Measurements from ENCODE around the gene MEMO1. TPM values are rescaled to one million over a fixed set of nuclear protein-coding genes. Genes with fewer than 3 reads are reported as not detected.
"Not testable (repeated sequence)": the region's sequence is repeated elsewhere in the genome, so short reads cannot be mapped to it uniquely, and the experiment has no call there.

Gene MEMO1
- polyA plus RNA-seq, 1 donor (not counting 4 experiments of a cell fraction or from before 2014, with no cell fraction given): 125 TPM

DNA sequence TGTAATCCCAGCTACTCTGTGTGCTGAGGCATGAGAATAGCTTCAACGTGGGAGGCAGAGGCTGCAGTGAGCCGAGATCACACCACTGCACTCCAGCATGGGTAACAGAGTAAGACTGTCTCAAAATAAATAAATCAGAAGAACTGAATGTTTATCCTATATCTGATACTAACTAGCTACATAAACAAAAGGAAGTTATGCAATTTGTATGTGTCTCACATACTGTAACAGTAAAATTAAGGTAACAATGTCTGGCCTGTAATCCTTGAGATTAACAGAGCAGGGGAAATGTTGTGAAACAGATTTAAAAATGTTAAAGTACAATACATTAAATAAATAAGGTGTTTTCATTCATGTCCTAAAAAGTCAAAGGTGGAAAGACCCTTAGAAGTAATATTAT, 150.8 kb downstream of the MEMO1 start:
- Histone ChIP-seq H3K79me2 (ENCODE audit: control insufficient read depth, insufficient read depth, low read length) (no peaks in the 10 kb centered on the region), H3K27me3 (ENCODE audit: control insufficient read depth, extremely low read depth, insufficient read depth, low read length) (no peaks in the 10 kb centered on the region), H3K36me3 (ENCODE audit: control insufficient read depth in 2 of 2, extremely low read depth in 1 of 2, insufficient read depth in 2 of 2, low read length in 2 of 2) (peaks cover 2 to 3% of the 10 kb centered on the region in 2 experiments), H3K9me1 (ENCODE audit: control insufficient read depth, extremely low read depth, insufficient read depth, low read length) (no peaks in the 10 kb centered on the region), H3K4me1 (ENCODE audit: control insufficient read depth, extremely low read depth, insufficient read depth, low read length) (no peaks in the 10 kb centered on the region), H2AFZ (ENCODE audit: control insufficient read depth, low read length) (no peak overlapping the region), H3K4me2 (ENCODE audit: control insufficient read depth, extremely low read depth, insufficient read depth, low read depth, low read length) (no peak overlapping the region), H3K9me3 (ENCODE audit: control insufficient read depth, low read depth, low read length) (no peaks in the 10 kb centered on the region), H3K4me3 (ENCODE audit: control insufficient read depth in 2 of 3, extremely low read depth in 1 of 3, insufficient read depth in 2 of 3, low read depth in 1 of 3, low read length in 3 of 3) (no peak overlapping the region), H4K20me1 (ENCODE audit: control insufficient read depth, extremely low read depth, insufficient read depth, low read length) (no peaks in the 10 kb centered on the region), H3K27ac (ENCODE audit: control insufficient read depth, insufficient read depth, low read length) (no peak overlapping the region), H3K9ac (ENCODE audit: control insufficient read depth, extremely low read depth, insufficient read depth, low read length) (no peak overlapping the region)
- FAIRE-seq (no peak), DNase-seq (ENCODE audit: low read depth, low spot score) (no peak)
- dilution Hi-C loops (cut with MboI; ENCODE audit: extremely low pct_ligation_motif_present, low sequenced_read_pairs): no loop called here
- TF ChIP-seq EZH2 (IDR thresholded peaks at IDR 0.05; ENCODE audit: low read length): no peak
- TF ChIP-seq, protein P1, sequence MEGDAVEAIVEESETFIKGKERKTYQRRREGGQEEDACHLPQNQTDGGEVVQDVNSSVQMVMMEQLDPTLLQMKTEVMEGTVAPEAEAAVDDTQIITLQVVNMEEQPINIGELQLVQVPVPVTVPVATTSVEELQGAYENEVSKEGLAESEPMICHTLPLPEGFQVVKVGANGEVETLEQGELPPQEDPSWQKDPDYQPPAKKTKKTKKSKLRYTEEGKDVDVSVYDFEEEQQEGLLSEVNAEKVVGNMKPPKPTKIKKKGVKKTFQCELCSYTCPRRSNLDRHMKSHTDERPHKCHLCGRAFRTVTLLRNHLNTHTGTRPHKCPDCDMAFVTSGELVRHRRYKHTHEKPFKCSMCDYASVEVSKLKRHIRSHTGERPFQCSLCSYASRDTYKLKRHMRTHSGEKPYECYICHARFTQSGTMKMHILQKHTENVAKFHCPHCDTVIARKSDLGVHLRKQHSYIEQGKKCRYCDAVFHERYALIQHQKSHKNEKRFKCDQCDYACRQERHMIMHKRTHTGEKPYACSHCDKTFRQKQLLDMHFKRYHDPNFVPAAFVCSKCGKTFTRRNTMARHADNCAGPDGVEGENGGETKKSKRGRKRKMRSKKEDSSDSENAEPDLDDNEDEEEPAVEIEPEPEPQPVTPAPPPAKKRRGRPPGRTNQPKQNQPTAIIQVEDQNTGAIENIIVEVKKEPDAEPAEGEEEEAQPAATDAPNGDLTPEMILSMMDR (optimal IDR thresholded peaks at IDR 0.05 in 1 of 3, IDR thresholded peaks at IDR 0.05 in 1 of 3, conservative IDR thresholded peaks at IDR 0.05 in 1 of 3; ENCODE audit: extremely low read depth in 1 of 3, insufficient read depth in 2 of 3, low read length in 3 of 3): no peak

DNA sequence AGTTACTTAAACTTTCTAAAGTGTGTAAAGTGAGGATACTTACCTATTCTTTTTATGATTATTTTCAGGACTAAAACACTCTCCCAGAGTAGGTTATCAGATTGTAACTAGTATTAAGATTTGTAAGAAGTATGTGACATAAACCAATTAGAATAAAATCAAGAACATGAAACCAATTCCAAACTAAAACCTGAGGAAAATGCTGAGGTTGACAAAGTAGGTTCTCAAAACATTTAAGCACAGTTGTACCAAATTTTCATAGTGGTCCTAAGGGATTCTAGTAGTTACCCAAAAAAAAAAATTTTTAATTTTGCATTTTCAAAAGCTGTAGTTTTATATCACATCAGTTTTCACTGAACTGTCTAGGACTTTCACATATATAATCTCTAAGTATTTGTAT, 157.3 kb downstream of the MEMO1 start:
- Histone ChIP-seq H3K4me3 (ENCODE audit: control insufficient read depth in 2 of 3, extremely low read depth in 1 of 3, insufficient read depth in 2 of 3, low read depth in 1 of 3, low read length in 3 of 3) (no peak overlapping the region), H3K27me3 (ENCODE audit: control insufficient read depth, extremely low read depth, insufficient read depth, low read length) (no peaks in the 10 kb centered on the region), H3K36me3 (ENCODE audit: control insufficient read depth in 2 of 2, extremely low read depth in 1 of 2, insufficient read depth in 2 of 2, low read length in 2 of 2) (peaks cover 0 to 7% of the 10 kb centered on the region in 2 experiments), H3K4me1 (ENCODE audit: control insufficient read depth, extremely low read depth, insufficient read depth, low read length) (no peaks in the 10 kb centered on the region), H3K79me2 (ENCODE audit: control insufficient read depth, insufficient read depth, low read length) (no peaks in the 10 kb centered on the region), H3K9ac (ENCODE audit: control insufficient read depth, extremely low read depth, insufficient read depth, low read length) (no peak overlapping the region), H4K20me1 (ENCODE audit: control insufficient read depth, extremely low read depth, insufficient read depth, low read length) (no peaks in the 10 kb centered on the region), H2AFZ (ENCODE audit: control insufficient read depth, low read length) (no peak overlapping the region), H3K9me1 (ENCODE audit: control insufficient read depth, extremely low read depth, insufficient read depth, low read length) (no peaks in the 10 kb centered on the region), H3K27ac (ENCODE audit: control insufficient read depth, insufficient read depth, low read length) (no peak overlapping the region), H3K9me3 (ENCODE audit: control insufficient read depth, low read depth, low read length) (no peaks in the 10 kb centered on the region), H3K4me2 (ENCODE audit: control insufficient read depth, extremely low read depth, insufficient read depth, low read depth, low read length) (no peak overlapping the region)
- no peak for FAIRE-seq
- no peak for DNase-seq (ENCODE audit: low read depth, low spot score)
- no peak for TF ChIP-seq EZH2 (IDR thresholded peaks at IDR 0.05; ENCODE audit: low read length)
- TF ChIP-seq, protein P1 (optimal IDR thresholded peaks at IDR 0.05 in 1 of 3, IDR thresholded peaks at IDR 0.05 in 1 of 3, conservative IDR thresholded peaks at IDR 0.05 in 1 of 3; ENCODE audit: extremely low read depth in 1 of 3, insufficient read depth in 2 of 3, low read length in 3 of 3): no peak
- dilution Hi-C loops (cut with MboI; ENCODE audit: extremely low pct_ligation_motif_present, low sequenced_read_pairs): no loop called here

DNA sequence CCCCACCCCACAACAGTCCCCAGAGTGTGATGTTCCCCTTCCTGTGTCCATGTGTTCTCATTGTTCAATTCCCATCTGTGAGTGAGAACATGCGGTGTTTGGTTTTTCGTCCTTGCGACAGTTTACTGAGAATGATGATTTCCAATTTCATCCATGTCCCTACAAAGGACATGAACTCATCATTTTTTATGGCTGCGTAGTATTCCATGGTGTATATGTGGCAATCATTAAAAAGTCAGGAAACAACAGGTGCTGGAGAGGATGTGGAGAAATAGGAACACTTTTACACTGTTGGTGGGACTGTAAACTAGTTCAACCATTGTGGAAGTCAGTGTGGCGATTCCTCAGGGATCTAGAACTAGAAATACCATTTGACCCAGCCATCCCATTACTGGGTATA, 168.7 kb downstream of the MEMO1 start:
- H3K9me1 ChIP-seq (ENCODE audit: control insufficient read depth, extremely low read depth, insufficient read depth, low read length); H2AFZ ChIP-seq (ENCODE audit: control insufficient read depth, low read length); H3K4me3 ChIP-seq (ENCODE audit: control insufficient read depth in 2 of 3, extremely low read depth in 1 of 3, insufficient read depth in 2 of 3, low read depth in 1 of 3, low read length in 3 of 3); H3K4me1 ChIP-seq (ENCODE audit: control insufficient read depth, extremely low read depth, insufficient read depth, low read length); H3K27me3 ChIP-seq (ENCODE audit: control insufficient read depth, extremely low read depth, insufficient read depth, low read length); H4K20me1 ChIP-seq (ENCODE audit: control insufficient read depth, extremely low read depth, insufficient read depth, low read length); H3K79me2 ChIP-seq (ENCODE audit: control insufficient read depth, insufficient read depth, low read length); DNase-seq (ENCODE audit: low read depth, low spot score); H3K27ac ChIP-seq (ENCODE audit: control insufficient read depth, insufficient read depth, low read length); H3K36me3 ChIP-seq (ENCODE audit: control insufficient read depth in 2 of 2, extremely low read depth in 1 of 2, insufficient read depth in 2 of 2, low read length in 2 of 2); H3K9ac ChIP-seq (ENCODE audit: control insufficient read depth, extremely low read depth, insufficient read depth, low read length); H3K9me3 ChIP-seq (ENCODE audit: control insufficient read depth, low read depth, low read length); FAIRE-seq; H3K4me2 ChIP-seq (ENCODE audit: control insufficient read depth, extremely low read depth, insufficient read depth, low read depth, low read length); dilution Hi-C loops (cut with MboI; ENCODE audit: extremely low pct_ligation_motif_present, low sequenced_read_pairs): not testable (repeated sequence)

All from keratinocyte (primary cell).